MM.1S (cell line): Measurements from ENCODE around the gene GULP1.

Experiments used
- EZH2 ChIP-seq: fragments of 300-600 bp; sonication (generic); optimal IDR thresholded peaks from 2 replicates; pipeline ENCODE3; 2017; ENCODE audit warnings: low read depth, mild to moderate bottlenecking, antibody characterized with exemption, low read length, mixed read lengths
- EZH2phosphoT487 ChIP-seq: fragments of 300-600 bp; sonication (generic); IDR thresholded peaks from 2 replicates; pipeline ENCODE4 v1.6.1; 2018; ENCODE audit warnings: antibody characterized with exemption, low read length
- TF ChIP-seq, protein P1 (sequence below): fragments of 300-600 bp; sonication (generic); IDR thresholded peaks from 2 replicates; pipeline ENCODE4 v1.5.1; 2016; ENCODE audit warnings: antibody characterized with exemption, low read length, mixed read lengths

DNA sequence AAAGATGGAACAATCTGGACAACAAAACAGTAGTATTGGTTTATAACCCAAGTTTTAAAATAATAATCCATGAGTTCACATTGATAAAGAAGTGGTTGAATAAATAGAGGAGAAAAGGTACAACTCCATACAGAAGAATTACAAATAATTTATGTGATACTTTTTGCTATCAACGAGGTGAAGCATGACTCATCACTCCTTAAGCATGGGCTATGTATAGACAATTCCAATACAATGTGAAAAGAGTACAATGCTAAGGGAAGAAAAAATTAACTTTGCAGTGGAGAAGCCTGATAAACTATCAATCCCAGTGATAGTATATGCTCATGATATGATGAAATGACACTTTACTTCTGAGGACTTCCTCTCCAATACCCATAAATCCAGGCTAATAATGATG lies 312.9 kb downstream of the GULP1 start:
- TF ChIP-seq, protein P1, sequence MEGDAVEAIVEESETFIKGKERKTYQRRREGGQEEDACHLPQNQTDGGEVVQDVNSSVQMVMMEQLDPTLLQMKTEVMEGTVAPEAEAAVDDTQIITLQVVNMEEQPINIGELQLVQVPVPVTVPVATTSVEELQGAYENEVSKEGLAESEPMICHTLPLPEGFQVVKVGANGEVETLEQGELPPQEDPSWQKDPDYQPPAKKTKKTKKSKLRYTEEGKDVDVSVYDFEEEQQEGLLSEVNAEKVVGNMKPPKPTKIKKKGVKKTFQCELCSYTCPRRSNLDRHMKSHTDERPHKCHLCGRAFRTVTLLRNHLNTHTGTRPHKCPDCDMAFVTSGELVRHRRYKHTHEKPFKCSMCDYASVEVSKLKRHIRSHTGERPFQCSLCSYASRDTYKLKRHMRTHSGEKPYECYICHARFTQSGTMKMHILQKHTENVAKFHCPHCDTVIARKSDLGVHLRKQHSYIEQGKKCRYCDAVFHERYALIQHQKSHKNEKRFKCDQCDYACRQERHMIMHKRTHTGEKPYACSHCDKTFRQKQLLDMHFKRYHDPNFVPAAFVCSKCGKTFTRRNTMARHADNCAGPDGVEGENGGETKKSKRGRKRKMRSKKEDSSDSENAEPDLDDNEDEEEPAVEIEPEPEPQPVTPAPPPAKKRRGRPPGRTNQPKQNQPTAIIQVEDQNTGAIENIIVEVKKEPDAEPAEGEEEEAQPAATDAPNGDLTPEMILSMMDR, result no peak
- TF ChIP-seq EZH2, result no peak
- TF ChIP-seq EZH2phosphoT487, result no peak
